Esophagus squamous epithelium (tissue), 5 donors: ENCODE measurements around the gene RAB19. TPM values are rescaled to one million over a fixed set of nuclear protein-coding genes. Genes with fewer than 3 reads are reported as not detected.

Experiments
- DNase-seq: peaks from one replicate; lab custom pipeline; 2025; lab: John Stamatoyannopoulos, UW
- H3K27ac ChIP-seq, 4 donors: fragments of 200-600 bp; sonication (generic); one replicate each; pipeline ENCODE4 v1.5.1; 2016 to 2019; ENCODE audit warnings: mild to moderate bottlenecking in 1 of 4
- H3K27me3 ChIP-seq, 4 donors: fragments of 200-600 bp; sonication (generic); 1 replicate in 3 of 4; 2 replicates in 1 of 4; pipeline versions ENCODE4 v1.5.1 to v1.6.0; 2017 to 2021; ENCODE audit warnings: antibody characterized with exemption in 1 of 4
- H3K36me3 ChIP-seq, 3 donors: fragments of 200-600 bp; sonication (generic); one replicate each; pipeline ENCODE4 v1.5.1; 2016 to 2019
- H3K4me1 ChIP-seq, 3 donors: fragments of 200-600 bp; sonication (generic); one replicate each; pipeline ENCODE4 v1.5.1; 2017 to 2019
- H3K4me3 ChIP-seq, 4 donors: fragments of 200-600 bp; sonication (generic); 1 replicate in 3 of 4; 2 replicates in 1 of 4; pipeline ENCODE4 v1.5.1; 2016 to 2019; ENCODE audit warnings: mild to moderate bottlenecking in 2 of 4, moderate library complexity in 1 of 4
- H3K9me3 ChIP-seq, 3 donors: fragments of 200-600 bp; sonication (generic); one replicate each; pipeline ENCODE4 v1.5.1; 2016 to 2019
- CTCF ChIP-seq, 6 experiments: fragments of 450-650 bp in 4 of 6; fragments of 200-600 bp in 2 of 6; sonication (generic) in 2 of 6; IDR thresholded peaks; one replicate each; pipeline ENCODE4 v1.5.1; 2016 to 2019; ENCODE audit warnings: antibody characterized with exemption in 6 of 6, mild to moderate bottlenecking in 4 of 6, moderate library complexity in 4 of 6
- POLR2A ChIP-seq, 4 donors: fragments of 450-650 bp; IDR thresholded peaks; one replicate each; pipeline ENCODE4 v1.6.1; 2017; ENCODE audit warnings: antibody characterized with exemption in 4 of 4, mild to moderate bottlenecking in 4 of 4, moderate library complexity in 3 of 4
- WGBS, 2 donors: methylation state at CpG; one replicate each; pipeline ENCODE4 v1.1.5; 2018; 5-methylcytosine and 5-hydroxymethylcytosine counted together
- intact Hi-C: fragments of 100-400 bp; cut with DNase I; formaldehyde crosslinking; loops from one replicate; pipeline ENCODE4 v1.15.0; 2022
- total RNA-seq, 4 donors: library from RNA; depleted of rRNA; stranded (reverse); fragments of >200 nt; gene quantifications; one replicate each; pipeline ENCODE4 v1.1.0, GENCODE V29; 2016
- donor health status: DM: yes; HTN: yes; CAD: no.

Gene RAB19
- total RNA-seq, 4 donors from 2014 or later, result 0.57 to 0.68 TPM; not detected in 2

GRCh38 chr7:140364819-140365218 is 39.0 kb upstream of the RAB19 start:
- 50 to 83% methylated on average over 3 of the region's 3 CpGs for WGBS, 2 donors
- H3K36me3 ChIP-seq, result peaks cover 0 to 40% (median 6%) of the 10 kb centered on the region in 3 donors

GRCh38 chr7:140367528-140367927 is 36.3 kb upstream of the RAB19 start:
- DNase-seq, result no peak
- Histone ChIP-seq H3K4me1 (peaks cover 0 to 7% (median 0%) of the 10 kb centered on the region in 3 donors), H3K9me3 (no peaks in the 10 kb centered on the region), H3K4me3 (no peak overlapping the region), H3K27ac (no peak overlapping the region), H3K36me3 (peaks cover 0 to 44% (median 6%) of the 10 kb centered on the region in 3 donors), H3K27me3 (no peaks in the 10 kb centered on the region)
- no peak for TF ChIP-seq POLR2A (IDR thresholded peaks at IDR 0.05)
- TF ChIP-seq CTCF (IDR thresholded peaks at IDR 0.05), result no peak
- 87 to 90% methylated on average over 9 of the region's 9 CpGs for WGBS, 2 donors
- intact Hi-C loops, result no loop called here

More at GRCh38 chr7:140364819-140365218, 39.0 kb upstream of the RAB19 start:
- H3K4me3 ChIP-seq, result no peak overlapping the region
- no peak overlapping the region for H3K27ac ChIP-seq
- peaks cover 0 to 7% (median 0%) of the 10 kb centered on the region in 3 donors for H3K4me1 ChIP-seq
- no peaks in the 10 kb centered on the region for H3K27me3 ChIP-seq
- no peak for DNase-seq
- intact Hi-C loops, result no loop called here
- H3K9me3 ChIP-seq, result no peaks in the 10 kb centered on the region
- no peak for TF ChIP-seq POLR2A (IDR thresholded peaks at IDR 0.05)
- TF ChIP-seq CTCF (IDR thresholded peaks at IDR 0.05), result no peak

- H3K4me1 ChIP-seq, result peaks cover 0 to 7% (median 0%) of the 10 kb centered on the region in 3 donors
- H3K36me3 ChIP-seq, result peaks cover 0 to 43% (median 6%) of the 10 kb centered on the region in 3 donors
- WGBS, 2 donors, result 93 to 98% methylated on average over 4 of the region's 4 CpGs
- no peak for DNase-seq
- H3K9me3 ChIP-seq, result no peaks in the 10 kb centered on the region
- no peak for TF ChIP-seq CTCF (IDR thresholded peaks at IDR 0.05)
- intact Hi-C loops, result no loop called here
- H3K27me3 ChIP-seq, result no peaks in the 10 kb centered on the region
- H3K27ac ChIP-seq, result no peak overlapping the region
- H3K4me3 ChIP-seq, result no peak overlapping the region
Observed at GRCh38 chr7:140369294-140369693, 34.6 kb upstream of the RAB19 start.

DNA sequence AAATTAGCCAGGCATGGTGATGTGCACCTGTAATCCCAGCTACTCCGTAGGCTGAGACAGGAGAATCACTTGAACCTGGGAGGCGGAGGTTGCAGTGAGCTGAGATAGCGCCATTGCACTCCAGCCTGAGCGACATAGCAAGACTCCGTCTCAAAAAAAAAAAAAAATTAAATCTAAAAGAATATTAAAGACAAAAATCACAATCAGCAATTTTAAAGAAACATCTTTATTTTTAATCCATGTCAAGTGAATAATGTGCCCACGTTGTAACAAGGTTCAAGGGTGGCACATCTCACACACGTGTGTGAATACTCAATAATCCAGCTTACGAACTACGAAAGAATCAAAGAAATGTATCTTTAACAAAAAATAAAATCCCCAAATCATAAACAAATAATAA is 28.5 kb upstream of the RAB19 start:
- no peak for DNase-seq
- no peaks in the 10 kb centered on the region for H3K27me3 ChIP-seq
- H3K4me3 ChIP-seq, result no peak overlapping the region
- no peaks in the 10 kb centered on the region for H3K4me1 ChIP-seq
- intact Hi-C loops, result no loop called here
- WGBS, 2 donors, result 89 to 91% methylated on average over 9 of the region's 9 CpGs
- TF ChIP-seq POLR2A (IDR thresholded peaks at IDR 0.05) (no peak), CTCF (IDR thresholded peaks at IDR 0.05) (no peak)
- peaks cover 0 to 63% (median 7%) of the 10 kb centered on the region in 3 donors for H3K36me3 ChIP-seq
- H3K9me3 ChIP-seq, result no peaks in the 10 kb centered on the region
- no peak overlapping the region for H3K27ac ChIP-seq

DNA sequence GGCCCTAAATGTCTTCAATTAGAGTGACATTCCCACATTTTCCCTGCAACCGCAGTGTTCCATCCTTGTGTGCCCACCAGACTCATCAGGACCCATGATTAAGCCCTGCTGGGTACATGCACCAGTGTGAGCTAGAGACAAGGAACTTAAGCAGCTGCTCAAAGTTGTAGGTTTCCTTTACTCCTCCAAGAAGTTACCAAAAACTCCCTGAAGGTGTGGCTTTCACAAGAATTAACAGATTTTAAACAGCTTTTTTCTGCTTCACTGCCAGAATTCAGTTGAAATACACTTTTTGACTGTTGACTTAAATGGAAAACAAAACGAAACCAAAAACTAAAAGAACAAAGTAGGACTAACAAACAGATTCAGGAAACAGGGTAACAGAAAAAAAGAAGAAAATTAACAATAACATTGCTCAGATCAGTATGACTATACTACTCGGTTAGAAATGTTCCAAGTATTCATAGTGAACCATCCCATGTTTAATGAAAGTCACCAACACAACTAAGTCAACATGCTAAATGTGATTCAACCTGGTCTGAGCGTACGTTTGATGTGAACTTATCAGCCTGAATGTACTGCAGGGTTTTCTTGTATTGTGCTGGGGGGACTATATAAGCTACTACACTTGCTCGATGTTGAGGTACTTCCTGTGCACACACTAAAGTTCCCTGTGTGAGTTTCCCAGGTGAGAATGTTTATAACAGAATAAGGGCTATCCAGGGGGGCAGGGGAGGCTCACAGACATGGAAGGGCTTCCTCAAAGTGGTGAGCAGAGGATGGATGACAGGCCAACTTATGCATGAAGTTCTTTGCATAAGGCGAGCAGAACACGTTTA is 27.7 kb upstream of the RAB19 start:
- Histone ChIP-seq H3K27ac (no peak overlapping the region), H3K4me3 (no peak overlapping the region), H3K9me3 (no peaks in the 10 kb centered on the region), H3K36me3 (peaks cover 0 to 70% (median 7%) of the 10 kb centered on the region in 3 donors), H3K27me3 (no peaks in the 10 kb centered on the region), H3K4me1 (no peaks in the 10 kb centered on the region)
- intact Hi-C loops, result no loop called here
- no peak for TF ChIP-seq POLR2A (IDR thresholded peaks at IDR 0.05)
- no peak for TF ChIP-seq CTCF (IDR thresholded peaks at IDR 0.05)
- WGBS, 2 donors, result 69 to 74% methylated on average over 8 of the region's 8 CpGs
- no peak for DNase-seq
